GM12891 (cell line): ENCODE results near the gene OCEL1.

ENCODE experiments used
- DNase-seq: peaks from one replicate; pipeline ENCODE4 v3.0.0; 2011; ENCODE audit warnings: low spot score; ENCODE audit not compliant: insufficient read length
- FAIRE-seq: peaks from 2 replicates; lab custom pipeline; 2011; peaks lifted over from hg19 to GRCh38; lab: Jason Lieb, UNC
- PAX5 ChIP-seq: IDR thresholded peaks from 2 replicates; pipeline ENCODE4 v1.6.1; 2011; ENCODE audit warnings: low read length, moderate library complexity, mild to moderate bottlenecking; ENCODE audit not compliant: insufficient read depth, severe bottlenecking
- POLR2A ChIP-seq: IDR thresholded peaks from 2 replicates; pipeline ENCODE4 v1.6.1; 2011; ENCODE audit warnings: low read depth, low read length, control low read depth
- POLR2AphosphoS5 ChIP-seq: IDR thresholded peaks from 2 replicates; pipeline ENCODE4 v1.6.1; 2011; ENCODE audit warnings: low read depth, low read length, control low read depth
- POU2F2 ChIP-seq: IDR thresholded peaks from 2 replicates; pipeline ENCODE4 v1.6.1; 2011; ENCODE audit warnings: low read depth, mild to moderate bottlenecking, control low read depth, low read length, moderate library complexity
- SPI1 ChIP-seq: IDR thresholded peaks from 2 replicates; pipeline ENCODE4 v1.6.1; 2011; ENCODE audit warnings: low read depth, low read length, control low read depth
- TAF1 ChIP-seq: IDR thresholded peaks from 2 replicates; pipeline ENCODE4 v1.6.1; 2011; ENCODE audit warnings: low read depth, low read length, control low read depth

OCEL1 gene

GRCh38 chr19:17248011-17248776 is 22.2 kb downstream of the OCEL1 start:
- DNase-seq (no peak), FAIRE-seq (no peak)
- TF ChIP-seq PAX5 (no peak), POU2F2 (0 out of 2 replicates have a peak, but pooled peaks have one; percentile 21)

GRCh38 chr19:17249887-17250548 is 24.0 kb downstream of the OCEL1 start:
- FAIRE-seq (peak; percentile 5), DNase-seq (no peak)
- TF ChIP-seq TAF1 (no peak), SPI1 (no peak), POU2F2 (no peak), PAX5 (no peak), POLR2AphosphoS5 (no peak)

GRCh38 chr19:17254636-17255035 is 28.6 kb downstream of the OCEL1 start:
- FAIRE-seq (no peak), DNase-seq (no peak)
- TF ChIP-seq POLR2AphosphoS5 (no peak), SPI1 (no peak), POLR2A (no peak)

GRCh38 chr19:17255150-17255621 is 29.2 kb downstream of the OCEL1 start:
- FAIRE-seq: no peak
- TF ChIP-seq POLR2AphosphoS5 (no peak), SPI1 (no peak), PAX5 (no peak), TAF1 (no peak)
- no peak for DNase-seq

- FAIRE-seq (no peak), DNase-seq (no peak)
- TF ChIP-seq PAX5: no peak
- TF ChIP-seq POU2F2: no peak
- no peak for TF ChIP-seq POLR2A
- no peak for TF ChIP-seq TAF1
- TF ChIP-seq SPI1: no peak
- TF ChIP-seq POLR2AphosphoS5: no peak
These were observed 30.1 kb downstream of the OCEL1 start for GRCh38 chr19:17256130-17256529.

GRCh38 chr19:17259118-17259780 is 33.2 kb downstream of the OCEL1 start:
- DNase-seq: no peak
- FAIRE-seq: no peak
- TF ChIP-seq POLR2AphosphoS5: no peak
- no peak for TF ChIP-seq POU2F2
- no peak for TF ChIP-seq TAF1
- TF ChIP-seq SPI1: no peak
- no peak for TF ChIP-seq PAX5
- TF ChIP-seq POLR2A: no peak

GRCh38 chr19:17259934-17260333 is 33.9 kb downstream of the OCEL1 start:
- DNase-seq: no peak
- no peak for FAIRE-seq
- no peak for TF ChIP-seq POLR2AphosphoS5
- TF ChIP-seq TAF1: no peak
- TF ChIP-seq PAX5: no peak
- TF ChIP-seq POU2F2: no peak
- no peak for TF ChIP-seq POLR2A
- no peak for TF ChIP-seq SPI1

- peak; percentile 95 for DNase-seq
- FAIRE-seq: peak; percentile 96
- TF ChIP-seq PAX5 (no peak), POLR2AphosphoS5 (no peak), POLR2A (no peak)
These were observed 34.9 kb downstream of the OCEL1 start for GRCh38 chr19:17260842-17261325.

GRCh38 chr19:17262557-17262956 is 36.5 kb downstream of the OCEL1 start:
- no peak for FAIRE-seq
- TF ChIP-seq PAX5 (no peak), SPI1 (no peak), POU2F2 (no peak), POLR2AphosphoS5 (no peak), TAF1 (no peak), POLR2A (no peak)

More at GRCh38 chr19:17262557-17262956, 36.5 kb downstream of the OCEL1 start:
- no peak for DNase-seq
